Adipose tissue (tissue), 3 donors: ENCODE results near the gene GAS7. TPM values are rescaled to one million over a fixed set of nuclear protein-coding genes. Genes with fewer than 3 reads are reported as not detected.
A peak's percentile ranks its signal among the peaks of the same experiment; 100 is the strongest.
"Not testable (repeated sequence)": the region's sequence is repeated elsewhere in the genome, so short reads cannot be mapped to it uniquely, and the experiment has no call there.

Experiments used
- H3K27ac ChIP-seq: one replicate; pipeline ENCODE4 v1.5.1; 2013; ENCODE audit warnings: low read depth, low read length
- WGBS, 3 donors: extraction: QIAGEN DNeasy Blood & Tissue Kit; methylation state at CpG; one replicate each; pipeline ENCODE4 v1.1.7; 2013; 5-methylcytosine and 5-hydroxymethylcytosine counted together
- polyA plus RNA-seq, 3 donors: library from polyadenylated mRNA; stranded (reverse); fragments of 200-250 nt; gene quantifications; one replicate each; pipeline ENCODE4 v1.2.3, GENCODE V29; 2013
- donor health status: healthy with polysubstance abuse.
- donor health status: Bipolar disorder and iron deficiency.
- donor health status: healthy.

The GAS7 gene
- polyA plus RNA-seq, 3 donors: 2.5 to 88.1 (median 16.4) TPM

DNA sequence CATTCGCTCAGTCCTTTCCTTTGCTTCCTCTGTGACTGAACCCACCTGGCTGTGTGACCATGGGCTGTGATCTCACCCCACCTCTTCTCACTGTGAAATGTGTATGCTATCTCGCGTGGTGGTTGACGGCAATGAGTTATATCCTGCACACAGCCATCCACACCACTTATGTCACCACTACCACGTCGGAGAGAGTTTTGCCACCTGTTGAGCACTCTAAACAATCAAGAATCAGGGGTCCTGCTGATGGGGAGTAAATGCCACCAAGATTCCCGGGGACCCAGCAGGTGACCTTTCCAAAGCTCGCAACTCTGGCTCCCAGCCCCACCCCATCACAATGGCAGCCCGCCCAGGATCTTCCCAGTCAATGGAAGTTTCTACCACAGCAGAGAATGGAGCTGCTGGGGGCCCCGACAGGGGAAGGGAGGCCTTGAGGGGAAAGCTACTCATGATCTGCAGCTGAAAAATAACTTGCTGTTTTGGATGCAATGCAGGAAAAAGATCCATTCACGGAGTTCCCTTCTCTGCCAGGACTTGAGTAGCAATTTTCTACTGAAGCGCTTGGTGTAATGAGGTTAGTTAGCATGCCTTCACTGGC, 267.2 kb downstream of the GAS7 start:
- H3K27ac ChIP-seq: no peak overlapping the region

DNA sequence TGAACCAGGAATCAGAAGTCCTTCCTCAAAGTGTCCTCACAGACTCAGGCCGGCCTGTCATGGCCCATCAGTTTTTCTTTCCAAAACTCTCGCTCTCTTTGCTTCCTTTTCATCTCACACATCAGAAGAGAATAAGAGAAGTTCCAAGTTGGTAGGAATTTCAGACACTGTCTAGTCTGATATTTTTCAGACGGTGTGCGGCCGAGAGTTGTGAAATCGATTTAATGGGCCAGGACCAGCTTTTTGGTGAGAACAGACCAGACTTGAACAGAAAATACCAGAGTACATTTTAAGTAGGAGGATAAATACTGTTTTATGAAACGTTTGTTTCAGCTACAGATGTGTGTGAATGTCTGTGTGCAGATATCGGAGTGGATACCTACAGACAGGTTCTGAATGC, 268.5 kb downstream of the GAS7 start:
- WGBS, 3 donors: 66 to 80% (median 74%) methylated on average over 8 of the region's 8 CpGs
- no peak overlapping the region for H3K27ac ChIP-seq

More for the DNA sequence above, 267.2 kb downstream of the GAS7 start:
- 59 to 83% (median 77%) methylated on average over 12 of the region's 12 CpGs for WGBS, 3 donors

- WGBS, 3 donors: 33 to 49% (median 46%) methylated on average over 13 of the region's 13 CpGs
- H3K27ac ChIP-seq: peak overlapping the region; percentile 72
Measured at GRCh38 chr17:9928601-9929333, 269.6 kb downstream of the GAS7 start.

DNA sequence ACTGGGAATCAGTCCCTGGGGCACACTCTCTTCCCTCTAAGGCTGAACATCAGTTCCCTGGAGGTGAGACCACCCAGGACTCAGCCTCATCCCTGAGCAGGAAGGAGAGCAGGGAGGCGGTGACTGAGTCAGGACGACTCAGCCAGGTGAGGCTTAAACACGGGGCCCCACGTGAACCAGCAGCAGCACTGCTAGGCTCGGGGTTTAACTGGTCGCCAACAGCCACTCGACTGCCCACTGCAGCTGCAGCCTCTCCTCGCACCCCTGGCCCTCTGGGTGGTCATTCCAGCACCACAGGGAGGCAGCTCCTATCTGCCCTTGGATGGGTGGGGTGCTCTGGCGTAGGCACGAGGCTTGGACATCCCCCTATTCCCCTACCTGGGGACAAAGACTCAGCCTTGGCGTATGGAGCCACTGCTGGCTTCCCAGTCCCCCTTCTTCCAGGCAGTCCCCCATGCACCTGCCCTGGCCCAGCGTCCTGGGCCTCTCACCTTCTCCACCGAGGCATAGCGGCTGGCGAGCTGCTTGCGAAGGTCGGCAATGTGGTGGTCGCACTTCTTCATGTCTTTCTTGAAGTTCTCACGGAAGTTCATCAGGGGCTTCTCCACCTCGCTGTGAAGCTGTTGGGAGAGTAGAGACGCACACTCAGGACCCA, 272.1 kb downstream of the GAS7 start:
- WGBS, 3 donors: 65 to 93% (median 86%) methylated on average over 21 of the region's 21 CpGs
- no peak overlapping the region for H3K27ac ChIP-seq

GRCh38 chr17:9925457-9925856, 272.9 kb downstream of the GAS7 start:
- H3K27ac ChIP-seq: no peak overlapping the region
- 83 to 93% (median 92%) methylated on average over 10 to 11 of the region's 11 CpGs for WGBS, 3 donors

- no peak overlapping the region for H3K27ac ChIP-seq
- WGBS, 3 donors: 16 to 20% (median 17%) methylated on average over 6 of the region's 6 CpGs
Measured at GRCh38 chr17:9924735-9925191, 273.6 kb downstream of the GAS7 start.

- no peak overlapping the region for H3K27ac ChIP-seq
- 89 to 95% (median 94%) methylated on average over 14 of the region's 14 CpGs for WGBS, 3 donors
Measured at GRCh38 chr17:9922012-9922848, 276.2 kb downstream of the GAS7 start.

DNA sequence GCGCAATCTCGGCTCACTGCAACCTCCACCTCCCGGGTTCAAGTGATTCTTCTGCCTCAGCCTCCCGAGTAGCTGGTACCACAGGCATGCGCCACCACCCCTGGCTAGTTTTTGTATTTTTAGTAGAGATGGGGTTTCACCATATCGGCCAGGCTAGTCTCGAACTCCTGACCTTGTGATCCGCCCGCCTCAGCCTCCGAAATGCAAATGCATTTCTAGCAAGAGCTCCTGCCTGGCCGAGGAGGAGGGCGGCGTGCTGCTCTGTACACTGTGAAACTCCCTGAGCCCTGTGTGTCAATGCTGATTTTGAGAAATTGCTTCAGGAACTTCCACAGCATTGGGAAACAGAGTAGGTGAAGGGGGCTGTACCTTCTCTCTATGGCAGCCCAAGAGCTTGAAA, 277.2 kb downstream of the GAS7 start:
- 78 to 90% (median 88%) methylated on average over 13 of the region's 13 CpGs for WGBS, 3 donors

GRCh38 chr17:9918804-9919352, 279.5 kb downstream of the GAS7 start:
- 77 to 90% (median 84%) methylated on average over 5 of the region's 5 CpGs for WGBS, 3 donors
- H3K27ac ChIP-seq: no peak overlapping the region

More for the DNA sequence above, 277.2 kb downstream of the GAS7 start:
- H3K27ac ChIP-seq: not testable (repeated sequence)

GRCh38 chr17:9918352-9918751, 280.1 kb downstream of the GAS7 start:
- no peak overlapping the region for H3K27ac ChIP-seq
- WGBS, 3 donors: 87 to 93% (median 92%) methylated on average over 8 of the region's 8 CpGs

DNA sequence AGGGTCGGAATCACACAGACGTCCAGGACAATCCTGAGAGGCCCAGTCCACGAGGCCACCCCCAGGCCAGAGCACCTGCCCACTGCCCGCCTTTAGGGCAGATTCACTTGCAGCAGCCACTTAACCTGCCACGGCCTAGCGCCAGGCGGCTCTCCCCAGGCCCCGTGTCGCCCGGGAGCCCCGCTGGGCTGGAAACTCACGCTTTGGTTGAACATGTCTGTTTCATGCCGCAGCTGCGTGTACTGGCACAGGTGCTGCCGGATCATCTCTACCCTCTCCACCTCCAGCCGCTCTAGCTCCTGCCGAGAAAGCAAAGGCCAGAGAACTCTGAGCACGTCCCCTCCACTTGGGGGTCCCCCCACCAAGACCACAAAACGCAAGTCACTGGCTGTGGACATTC, 280.6 kb downstream of the GAS7 start:
- H3K27ac ChIP-seq: no peak overlapping the region
- WGBS, 3 donors: 83 to 90% (median 88%) methylated on average over 18 to 19 of the region's 19 CpGs

DNA sequence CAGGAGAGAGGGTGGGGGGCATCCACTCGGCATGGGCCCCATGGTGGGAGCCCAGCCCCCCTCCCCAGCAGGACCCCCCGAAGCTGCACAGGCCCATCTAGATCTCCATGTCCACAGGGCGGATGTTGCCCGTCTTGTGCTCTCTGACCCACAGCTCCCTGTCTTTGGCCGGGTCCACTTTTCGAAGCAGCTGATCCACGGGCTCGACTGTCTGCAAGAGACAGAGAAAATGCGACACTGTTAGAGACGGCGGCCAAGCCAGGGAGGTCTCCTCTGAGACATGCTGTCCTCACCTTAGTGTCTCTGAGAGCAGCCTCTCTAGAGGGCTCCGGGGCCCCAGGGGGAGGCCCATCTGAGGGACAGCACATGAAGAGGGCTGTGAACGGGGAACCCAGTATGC, 281.3 kb downstream of the GAS7 start:
- H3K27ac ChIP-seq: no peak overlapping the region

GRCh38 chr17:9916108-9916507, 282.3 kb downstream of the GAS7 start:
- no peak overlapping the region for H3K27ac ChIP-seq
- WGBS, 3 donors: 73 to 84% (median 84%) methylated on average over 8 of the region's 8 CpGs

More for the DNA sequence above, 281.3 kb downstream of the GAS7 start:
- WGBS, 3 donors: 68 to 86% (median 85%) methylated on average over 13 of the region's 13 CpGs

DNA sequence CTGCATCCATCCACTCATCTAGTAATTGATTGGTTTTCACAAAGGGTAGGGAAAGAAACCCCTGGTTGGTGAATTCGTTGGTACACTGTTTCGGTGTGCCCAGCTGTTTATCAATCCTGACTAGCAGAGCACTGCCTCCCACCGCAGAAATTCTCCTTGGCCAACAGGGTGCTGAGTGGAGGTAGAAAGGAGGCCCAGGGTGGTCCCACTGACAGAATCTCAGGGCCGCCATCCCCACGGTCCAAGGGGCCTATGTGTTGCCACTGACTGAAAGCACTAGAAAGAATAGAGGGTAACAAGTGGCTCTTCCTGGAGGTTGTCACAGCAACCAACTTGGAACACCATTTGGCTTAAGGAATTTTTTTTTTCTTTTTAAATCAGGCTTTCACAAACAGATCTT, 284.9 kb downstream of the GAS7 start:
- 79 to 92% (median 89%) methylated on average over 5 of the region's 5 CpGs for WGBS, 3 donors
- no peak overlapping the region for H3K27ac ChIP-seq

GRCh38 chr17:9912121-9913099, 286.0 kb downstream of the GAS7 start:
- 70 to 78% (median 71%) methylated on average over 18 of the region's 18 CpGs for WGBS, 3 donors
- H3K27ac ChIP-seq: no peak overlapping the region

GRCh38 chr17:9911089-9911488, 287.3 kb downstream of the GAS7 start:
- no peak overlapping the region for H3K27ac ChIP-seq
- 67 to 83% (median 74%) methylated on average over 12 of the region's 12 CpGs for WGBS, 3 donors

- H3K27ac ChIP-seq: no peak overlapping the region
- WGBS, 3 donors: 53 to 64% (median 63%) methylated on average over 7 of the region's 7 CpGs
Measured at GRCh38 chr17:9908649-9909042, 289.8 kb downstream of the GAS7 start.
